Measurements from ENCODE around the gene TCF25.
A peak's percentile ranks its signal among the peaks of the same experiment; 100 is the strongest.
"Not testable (repeated sequence)": the region's sequence is repeated elsewhere in the genome, so short reads cannot be mapped to it uniquely, and the experiment has no call there.

Gene TCF25

GRCh38 chr16:89836484-89836883 is 36.9 kb upstream of the TCF25 start:
- CTCF ChIA-PET; H3K27ac ChIP-seq (ENCODE audit: extremely low read depth, low read depth, low read length); POLR2A ChIA-PET; H3K9me3 ChIP-seq (ENCODE audit: control insufficient read depth, insufficient read depth, low read depth, low read length); H3K4me1 ChIP-seq (ENCODE audit: control insufficient read depth, insufficient read depth, low read length); H3K4me3 ChIP-seq (ENCODE audit: low read depth, low read length): not testable (repeated sequence)
- TF ChIP-seq ZFHX2 (tag by site-specific recombination; conservative IDR thresholded peaks at IDR 0.05) (peak; percentile 34; the same call in 1 of the 2 replicates), EGR2 (tag by site-specific recombination; IDR thresholded peaks at IDR 0.05; ENCODE audit: low read depth) (peak; percentile 38; the same call in 1 of the 2 replicates)
- H3K36me3 ChIP-seq (ENCODE audit: control insufficient read depth in 2 of 2, insufficient read depth in 1 of 2, low read length in 2 of 2): peaks cover 0 to 21% of the 10 kb centered on the region in 2 experiments; a peak in 2 of 3 replicates

- no peak overlapping the region for H3K27ac ChIP-seq (ENCODE audit: extremely low read depth, low read depth, low read length)
- H3K9me3 ChIP-seq (ENCODE audit: control insufficient read depth, insufficient read depth, low read depth, low read length): no peaks in the 10 kb centered on the region
- H3K4me3 ChIP-seq (ENCODE audit: low read depth, low read length): no peak overlapping the region
- peaks cover 0 to 16% of the 10 kb centered on the region in 2 experiments; a peak in 2 of 3 replicates for H3K36me3 ChIP-seq (ENCODE audit: control insufficient read depth in 2 of 2, insufficient read depth in 1 of 2, low read length in 2 of 2)
- peaks cover 10% of the 10 kb centered on the region; the same call in 1 of the 2 replicates for H3K4me1 ChIP-seq (ENCODE audit: control insufficient read depth, insufficient read depth, low read length)
- CTCF ChIA-PET: no interaction called here
- POLR2A ChIA-PET: interaction anchor here (0.9 kb wide), 1 partner anchor 40 kb away, joined by 3 read pairs; no protein-coding TSS in a partner anchor
- TF ChIP-seq ZBTB20 (tag by site-specific recombination; IDR thresholded peaks at IDR 0.05) (peak; percentile 85), ZNF354C (tag by site-specific recombination; IDR thresholded peaks at IDR 0.05; ENCODE audit: borderline replicate concordance, low read depth) (no peak)
Observed at GRCh38 chr16:89837014-89837546, 36.3 kb upstream of the TCF25 start.

GRCh38 chr16:89841275-89841674 is 32.1 kb upstream of the TCF25 start:
- POLR2A ChIA-PET: no interaction called here
- no peak overlapping the region for H3K4me3 ChIP-seq (ENCODE audit: low read depth, low read length)
- CTCF ChIA-PET: interaction anchor here (0.7 to 1.8 kb wide), 2 partner anchors 19 to 177 kb away, joined by 3 to 6 read pairs; no protein-coding TSS in a partner anchor
- H3K9me3 ChIP-seq (ENCODE audit: control insufficient read depth, insufficient read depth, low read depth, low read length): no peaks in the 10 kb centered on the region
- peaks cover 12% of the 10 kb centered on the region for H3K4me1 ChIP-seq (ENCODE audit: control insufficient read depth, insufficient read depth, low read length)
- no peak overlapping the region for H3K27ac ChIP-seq (ENCODE audit: extremely low read depth, low read depth, low read length)
- H3K36me3 ChIP-seq (ENCODE audit: control insufficient read depth in 2 of 2, insufficient read depth in 1 of 2, low read length in 2 of 2): no peaks in the 10 kb centered on the region; a peak in 1 of 3 replicates
- TF ChIP-seq ELK4 (IDR thresholded peaks at IDR 0.05; ENCODE audit: borderline replicate concordance, low read depth, low read length) (no peak), ZNF530 (tag by site-specific recombination; IDR thresholded peaks at IDR 0.05; ENCODE audit: low read depth) (no peak), ZNF658 (tag by site-specific recombination; IDR thresholded peaks at IDR 0.05) (no peak), ZNF521 (tag by site-specific recombination; IDR thresholded peaks at IDR 0.05) (no peak), ZNF221 (tag by site-specific recombination; IDR thresholded peaks at IDR 0.05; ENCODE audit: borderline replicate concordance) (no peak), ZBTB48 (tag by site-specific recombination; IDR thresholded peaks at IDR 0.05) (no peak), ZNF645 (tag by site-specific recombination; IDR thresholded peaks at IDR 0.05) (no peak), RBAK (tag by site-specific recombination; IDR thresholded peaks at IDR 0.05) (no peak), HOXA7 (CRISPR knock-in tag; IDR thresholded peaks at IDR 0.05; ENCODE audit: borderline replicate concordance) (no peak)

GRCh38 chr16:89842471-89843408 is 30.7 kb upstream of the TCF25 start:
- peaks cover 16% of the 10 kb centered on the region for H3K4me1 ChIP-seq (ENCODE audit: control insufficient read depth, insufficient read depth, low read length)
- H3K4me3 ChIP-seq (ENCODE audit: low read depth, low read length): no peak overlapping the region
- ChIA-PET CTCF (interaction anchor here (0.6 to 1.9 kb wide), 3 partner anchors 18 to 49 kb away, joined by 3 to 8 read pairs (median 3); no protein-coding TSS in a partner anchor), POLR2A (interaction anchor here (0.5 to 1.7 kb wide), 8 partner anchors 10 to 137 kb away, joined by 3 to 6 read pairs (median 4); partner anchors contain the start of genes FANCA, SPIRE2, TCF25 and TUBB3)
- no peaks in the 10 kb centered on the region for H3K9me3 ChIP-seq (ENCODE audit: control insufficient read depth, insufficient read depth, low read depth, low read length)
- H3K36me3 ChIP-seq (ENCODE audit: control insufficient read depth in 2 of 2, insufficient read depth in 1 of 2, low read length in 2 of 2): no peaks in the 10 kb centered on the region; a peak in 1 of 3 replicates
- no peak overlapping the region for H3K27ac ChIP-seq (ENCODE audit: extremely low read depth, low read depth, low read length)
- TF ChIP-seq GLI4 (tag by site-specific recombination; IDR thresholded peaks at IDR 0.05) (no peak), ZXDB (tag by site-specific recombination; IDR thresholded peaks at IDR 0.05) (0 out of 2 replicates have a peak, but pooled peaks have one; percentile 32), ZNF629 (tag by site-specific recombination; IDR thresholded peaks at IDR 0.05) (peak; percentile 45; the same call in 1 of the 2 replicates), HOXC10 (CRISPR knock-in tag; IDR thresholded peaks at IDR 0.05) (no peak), GLIS1 (tag by site-specific recombination; IDR thresholded peaks at IDR 0.05) (peak; percentile 76), ZFHX2 (tag by site-specific recombination; conservative IDR thresholded peaks at IDR 0.05) (peak; percentile 86), ZNF335 (tag by site-specific recombination; conservative IDR thresholded peaks at IDR 0.05) (peak; percentile 67), ZBTB20 (tag by site-specific recombination; IDR thresholded peaks at IDR 0.05) (0 out of 2 replicates have a peak, but pooled peaks have one; percentile 36), KLF1 (tag by site-specific recombination; IDR thresholded peaks at IDR 0.05) (0 out of 2 replicates have a peak, but pooled peaks have one; percentile 25), PATZ1 (tag by site-specific recombination; IDR thresholded peaks at IDR 0.05) (0 out of 2 replicates have a peak, but pooled peaks have one; percentile 36)

All from HEK293 (cell line).